ENCODE measurements around the gene SERTAD2.

The SERTAD2 gene

GRCh38 chr2:64627860-64628841, 25.6 kb downstream of the SERTAD2 start:
- DNase-seq (ENCODE audit: low spot score), result no peak

- DNase-seq (ENCODE audit: low spot score), result no peak
Observed at GRCh38 chr2:64626963-64627760, 26.6 kb downstream of the SERTAD2 start.

- DNase-seq (ENCODE audit: low spot score), result no peak
Observed at GRCh38 chr2:64626146-64626809, 27.4 kb downstream of the SERTAD2 start.

- no peak for DNase-seq (ENCODE audit: low spot score)
Observed at GRCh38 chr2:64625299-64626145, 28.2 kb downstream of the SERTAD2 start.

GRCh38 chr2:64624862-64625261, 28.9 kb downstream of the SERTAD2 start:
- DNase-seq (ENCODE audit: low spot score), result no peak

GRCh38 chr2:64624108-64624610, 29.6 kb downstream of the SERTAD2 start:
- no peak for DNase-seq (ENCODE audit: low spot score)

- DNase-seq (ENCODE audit: low spot score), result no peak
Observed at GRCh38 chr2:64623242-64623850, 30.4 kb downstream of the SERTAD2 start.

- peak; percentile 41 for DNase-seq (ENCODE audit: low spot score)
Observed at GRCh38 chr2:64622443-64623241, 31.1 kb downstream of the SERTAD2 start.

- no peak for DNase-seq (ENCODE audit: low spot score)
Observed at GRCh38 chr2:64620661-64621060, 33.1 kb downstream of the SERTAD2 start.

- no peak for DNase-seq (ENCODE audit: low spot score)
Observed at GRCh38 chr2:64617631-64618151, 36.0 kb downstream of the SERTAD2 start.

GRCh38 chr2:64615844-64616536, 37.7 kb downstream of the SERTAD2 start:
- DNase-seq (ENCODE audit: low spot score), result no peak

- DNase-seq (ENCODE audit: low spot score), result no peak
Observed at GRCh38 chr2:64615192-64615763, 38.4 kb downstream of the SERTAD2 start.

GRCh38 chr2:64613276-64613675, 40.4 kb downstream of the SERTAD2 start:
- no peak for DNase-seq (ENCODE audit: low spot score)

GRCh38 chr2:64612575-64613195, 41.0 kb downstream of the SERTAD2 start:
- no peak for DNase-seq (ENCODE audit: low spot score)

- no peak for DNase-seq (ENCODE audit: low spot score)
Observed at GRCh38 chr2:64610316-64610855, 43.3 kb downstream of the SERTAD2 start.

- no peak for DNase-seq (ENCODE audit: low spot score)
Observed at GRCh38 chr2:64609942-64610281, 43.8 kb downstream of the SERTAD2 start.

GRCh38 chr2:64609227-64609941, 44.3 kb downstream of the SERTAD2 start:
- peak; percentile 93 for DNase-seq (ENCODE audit: low spot score)
